ENCODE data around the gene DUS3L. TPM values are rescaled to one million over a fixed set of nuclear protein-coding genes. Genes with fewer than 3 reads are reported as not detected.
"Not testable (repeated sequence)": the region's sequence is repeated elsewhere in the genome, so short reads cannot be mapped to it uniquely, and the experiment has no call there.

Gene DUS3L
- total and polyA plus RNA-seq, 2 experiments from 2014 or later, result 26.7 to 28.9 TPM

GRCh38 chr19:5782945-5783919, 7.7 kb downstream of the DUS3L start:
- no peak overlapping the region for H2AFZ ChIP-seq
- H3K36me3 ChIP-seq (replicated peaks; ENCODE audit: insufficient read depth, low read depth), result no peaks in the 10 kb centered on the region
- no peak overlapping the region for H3K4me2 ChIP-seq
- no peak overlapping the region for H3K4me3 ChIP-seq
- H3K4me1 ChIP-seq (ENCODE audit: insufficient read depth), result no peaks in the 10 kb centered on the region
- no peaks in the 10 kb centered on the region for H3K27me3 ChIP-seq
- H3K79me2 ChIP-seq, result no peaks in the 10 kb centered on the region
- DNase-seq (ENCODE audit: low spot score), result no peak
- no peaks in the 10 kb centered on the region for H3K9me3 ChIP-seq (ENCODE audit: low read depth)
- TF ChIP-seq EZH2 (IDR thresholded peaks at IDR 0.05; ENCODE audit: borderline replicate concordance), result no peak
- no peak for TF ChIP-seq CTCF (IDR thresholded peaks at IDR 0.05; ENCODE audit: poor library complexity)
- no peak for TF ChIP-seq EZH2phosphoT487 (IDR thresholded peaks at IDR 0.05; ENCODE audit: low read depth, severe bottlenecking, unreplicated experiment)
- no peaks in the 10 kb centered on the region for H3K9me2 ChIP-seq (replicated peaks; ENCODE audit: insufficient read depth)
- H4K20me1 ChIP-seq (ENCODE audit: insufficient read depth, poor library complexity, severe bottlenecking), result no peaks in the 10 kb centered on the region
- 94% methylated on average over 37 of the region's 48 CpGs for WGBS (ENCODE audit: low lambda C conversion rate, missing lambda C conversion rate)
- H3K27ac ChIP-seq, result no peak overlapping the region

GRCh38 chr19:5782322-5782721, 8.6 kb downstream of the DUS3L start:
- Histone ChIP-seq H3K9me3 (ENCODE audit: low read depth) (no peaks in the 10 kb centered on the region), H2AFZ (no peak overlapping the region), H3K27me3 (no peaks in the 10 kb centered on the region), H4K20me1 (ENCODE audit: insufficient read depth, poor library complexity, severe bottlenecking) (no peaks in the 10 kb centered on the region), H3K27ac (no peak overlapping the region), H3K4me2 (no peak overlapping the region), H3K36me3 (replicated peaks; ENCODE audit: insufficient read depth, low read depth) (no peaks in the 10 kb centered on the region), H3K4me3 (no peak overlapping the region), H3K9me2 (replicated peaks; ENCODE audit: insufficient read depth) (no peaks in the 10 kb centered on the region), H3K4me1 (ENCODE audit: insufficient read depth) (no peaks in the 10 kb centered on the region), H3K79me2 (no peaks in the 10 kb centered on the region)
- TF ChIP-seq EZH2phosphoT487 (IDR thresholded peaks at IDR 0.05; ENCODE audit: low read depth, severe bottlenecking, unreplicated experiment) (no peak), CTCF (IDR thresholded peaks at IDR 0.05; ENCODE audit: poor library complexity) (no peak), EZH2 (IDR thresholded peaks at IDR 0.05; ENCODE audit: borderline replicate concordance) (no peak)
- no peak for DNase-seq (ENCODE audit: low spot score)
- WGBS (ENCODE audit: low lambda C conversion rate, missing lambda C conversion rate), result 93% methylated on average over 8 of the region's 9 CpGs

GRCh38 chr19:5780916-5781315, 10.0 kb downstream of the DUS3L start:
- not testable (repeated sequence) for H3K4me3 ChIP-seq; H2AFZ ChIP-seq; H4K20me1 ChIP-seq (ENCODE audit: insufficient read depth, poor library complexity, severe bottlenecking); H3K36me3 ChIP-seq (replicated peaks; ENCODE audit: insufficient read depth, low read depth); H3K9me3 ChIP-seq (ENCODE audit: low read depth); H3K27me3 ChIP-seq; DNase-seq (ENCODE audit: low spot score); H3K4me1 ChIP-seq (ENCODE audit: insufficient read depth); H3K9me2 ChIP-seq (replicated peaks; ENCODE audit: insufficient read depth); H3K4me2 ChIP-seq; H3K27ac ChIP-seq; H3K79me2 ChIP-seq
- WGBS (ENCODE audit: low lambda C conversion rate, missing lambda C conversion rate), result 92% methylated on average over 11 of the region's 11 CpGs

- no peak overlapping the region for H3K4me2 ChIP-seq
- H3K9me2 ChIP-seq (replicated peaks; ENCODE audit: insufficient read depth), result no peaks in the 10 kb centered on the region
- H3K79me2 ChIP-seq, result no peaks in the 10 kb centered on the region
- no peaks in the 10 kb centered on the region for H4K20me1 ChIP-seq (ENCODE audit: insufficient read depth, poor library complexity, severe bottlenecking)
- no peaks in the 10 kb centered on the region for H3K4me1 ChIP-seq (ENCODE audit: insufficient read depth)
- 92% methylated on average over 16 of the region's 17 CpGs for WGBS (ENCODE audit: low lambda C conversion rate, missing lambda C conversion rate)
- no peak for DNase-seq (ENCODE audit: low spot score)
- H2AFZ ChIP-seq, result no peak overlapping the region
- no peaks in the 10 kb centered on the region for H3K27me3 ChIP-seq
- TF ChIP-seq EZH2phosphoT487 (IDR thresholded peaks at IDR 0.05; ENCODE audit: low read depth, severe bottlenecking, unreplicated experiment) (no peak), CTCF (IDR thresholded peaks at IDR 0.05; ENCODE audit: poor library complexity) (no peak), EZH2 (IDR thresholded peaks at IDR 0.05; ENCODE audit: borderline replicate concordance) (no peak)
- no peak overlapping the region for H3K27ac ChIP-seq
- no peaks in the 10 kb centered on the region for H3K36me3 ChIP-seq (replicated peaks; ENCODE audit: insufficient read depth, low read depth)
- no peaks in the 10 kb centered on the region for H3K9me3 ChIP-seq (ENCODE audit: low read depth)
- H3K4me3 ChIP-seq, result no peak overlapping the region
Observed at GRCh38 chr19:5778402-5778801, 12.6 kb downstream of the DUS3L start.
